Urinary bladder (tissue), 4 donors: ENCODE results near the gene RAI2. TPM values are rescaled to one million over a fixed set of nuclear protein-coding genes. Genes with fewer than 3 reads are reported as not detected.

Experiments
- DNase-seq: peaks from one replicate; pipeline ENCODE4 v3.0.0-alpha.2; 2015; ENCODE audit errors: extremely low spot score
- H3K27ac ChIP-seq: one replicate; pipeline ENCODE4 v1.5.1; 2013; ENCODE audit warnings: low read depth, mild to moderate bottlenecking, moderate library complexity
- H3K36me3 ChIP-seq: one replicate; pipeline ENCODE4 v1.6.1; 2013; ENCODE audit warnings: mild to moderate bottlenecking, moderate library complexity; ENCODE audit not compliant: insufficient read depth
- H3K4me1 ChIP-seq: one replicate; pipeline ENCODE4 v1.6.1; 2013; ENCODE audit warnings: mild to moderate bottlenecking, moderate library complexity; ENCODE audit not compliant: insufficient read depth
- H3K4me3 ChIP-seq: one replicate; pipeline ENCODE4 v1.5.1; 2013; ENCODE audit warnings: low read depth, low read length
- WGBS: extraction: QIAGEN DNeasy Blood & Tissue Kit; methylation state at CpG from one replicate; pipeline ENCODE4 v1.1.7; 2013; 5-methylcytosine and 5-hydroxymethylcytosine counted together
- polyA plus RNA-seq: library from polyadenylated mRNA; stranded (reverse); fragments of 200-250 nt; gene quantifications from one replicate; pipeline ENCODE4 v1.2.3, GENCODE V29; 2013
- total RNA-seq: library from RNA; depleted of rRNA; stranded (reverse); fragments of >200 nt; gene quantifications from one replicate; pipeline ENCODE4 v1.2.3, GENCODE V29; 2014
- donor health status: healthy with polysubstance abuse.
- donor health status: healthy.

RAI2 gene
- total and polyA plus RNA-seq, 2 donors: 4.7 to 54.3 TPM

DNA sequence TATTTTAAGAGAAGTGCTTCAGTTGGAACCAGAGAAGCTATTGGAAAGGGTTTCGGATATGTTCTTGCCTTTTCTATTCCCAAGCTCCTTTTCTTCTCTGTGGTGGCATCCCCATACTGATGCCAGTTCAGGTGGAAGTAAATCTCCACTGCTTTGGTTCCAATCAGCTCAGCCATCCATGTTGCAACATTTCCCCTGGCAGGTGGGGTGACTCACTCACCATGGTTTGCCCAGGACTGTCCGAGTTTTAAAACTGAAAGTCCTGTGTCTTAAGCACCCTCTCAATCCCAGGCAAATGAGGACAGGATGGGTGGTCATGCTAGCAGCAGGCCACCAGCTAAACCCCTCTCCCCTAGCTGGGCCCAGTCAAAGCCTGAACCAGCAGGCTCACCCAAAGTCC lies 15.1 kb downstream of the RAI2 start:
- Histone ChIP-seq H3K36me3 (no peaks in the 10 kb centered on the region), H3K4me1 (peaks cover 2% of the 10 kb centered on the region), H3K4me3 (no peak overlapping the region), H3K27ac (no peak overlapping the region)
- DNase-seq: no peak
- 75% methylated on average over 2 of the region's 2 CpGs for WGBS

DNA sequence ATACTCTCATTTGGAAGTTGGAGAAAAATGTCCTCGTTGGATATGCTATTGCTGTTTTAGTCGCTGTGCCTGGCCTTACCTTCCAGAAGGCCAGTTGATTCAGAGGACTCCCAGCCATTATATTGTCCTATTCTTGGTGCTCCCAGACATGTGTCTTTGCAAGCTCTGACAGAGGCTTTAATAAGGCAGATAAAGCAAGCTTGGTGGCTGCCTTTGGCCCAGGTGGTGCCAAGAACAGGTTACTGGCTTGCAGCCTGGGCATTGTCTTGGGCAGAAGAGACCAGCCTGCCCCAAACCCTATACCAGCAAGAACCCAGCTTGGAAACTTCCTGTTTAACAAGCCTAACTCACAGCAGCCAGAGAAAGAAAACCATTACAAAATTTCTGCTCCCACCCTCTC lies 16.9 kb downstream of the RAI2 start:
- no peaks in the 10 kb centered on the region for H3K36me3 ChIP-seq
- no peak for DNase-seq
- H3K4me1 ChIP-seq: peaks cover 2% of the 10 kb centered on the region
- 56% methylated on average over 2 of the region's 2 CpGs for WGBS
- no peak overlapping the region for H3K4me3 ChIP-seq
- no peak overlapping the region for H3K27ac ChIP-seq

DNA sequence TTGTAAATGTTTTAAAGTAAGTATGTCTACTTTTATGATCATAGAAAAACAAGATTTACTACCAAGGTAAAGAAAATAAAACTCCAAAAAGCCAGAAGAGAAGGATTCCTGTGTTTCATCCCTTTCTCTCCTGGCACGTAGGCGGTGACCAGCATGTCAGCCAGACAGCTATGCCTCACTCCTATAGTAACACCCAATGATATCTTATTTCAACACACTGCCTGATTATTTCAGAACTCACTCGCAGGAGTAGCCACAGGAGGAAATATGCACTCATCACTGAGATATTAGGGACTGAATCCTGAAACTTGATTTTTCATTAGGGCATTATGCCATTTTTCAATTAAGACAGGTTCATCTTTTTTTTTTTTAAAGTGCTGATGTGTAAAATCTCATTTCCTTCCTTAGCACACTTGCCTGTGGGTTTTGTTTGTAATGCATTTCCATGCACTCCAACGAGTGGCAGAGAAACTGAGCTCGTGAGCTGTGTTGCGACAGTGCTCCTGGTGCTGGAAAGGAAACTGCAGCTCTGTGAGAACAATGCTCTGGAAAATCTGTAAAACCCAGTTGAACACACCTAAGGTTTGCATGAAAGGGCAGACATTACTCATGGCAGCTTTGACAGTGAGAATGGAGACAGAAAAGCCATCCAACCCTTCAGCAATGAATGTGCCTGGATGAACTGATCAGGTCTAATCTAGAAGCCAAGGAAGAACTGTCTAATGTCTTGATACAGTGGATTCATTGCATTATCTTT lies 18.2 kb downstream of the RAI2 start:
- Histone ChIP-seq H3K4me1 (peaks cover 2% of the 10 kb centered on the region), H3K27ac (no peak overlapping the region), H3K36me3 (no peaks in the 10 kb centered on the region), H3K4me3 (no peak overlapping the region)
- 69% methylated on average over 6 of the region's 6 CpGs for WGBS
- DNase-seq: no peak

DNA sequence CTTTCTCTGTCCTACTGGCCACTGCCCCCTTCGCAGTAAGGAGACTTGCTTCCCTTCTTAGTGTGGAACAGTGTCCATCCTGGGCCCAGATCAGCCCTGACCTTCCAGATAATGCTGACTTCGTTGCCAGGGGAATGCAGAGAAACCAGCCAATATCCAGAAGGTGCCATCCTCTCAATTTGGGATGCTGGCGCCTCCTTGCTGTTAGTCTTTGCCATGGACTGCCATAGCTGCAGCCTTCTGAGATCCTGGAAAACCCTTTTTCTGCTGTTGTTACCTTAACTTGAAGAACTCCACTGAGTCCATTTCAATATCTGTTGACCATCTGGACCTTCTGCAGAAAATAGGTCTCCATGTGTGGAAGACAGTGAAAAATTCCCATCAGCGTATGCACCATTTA lies 21.8 kb downstream of the RAI2 start:
- H3K4me3 ChIP-seq: no peak overlapping the region
- 86% methylated on average over 4 of the region's 4 CpGs for WGBS
- peaks cover 1% of the 10 kb centered on the region for H3K4me1 ChIP-seq
- H3K36me3 ChIP-seq: no peaks in the 10 kb centered on the region
- no peak for DNase-seq
- no peak overlapping the region for H3K27ac ChIP-seq

DNA sequence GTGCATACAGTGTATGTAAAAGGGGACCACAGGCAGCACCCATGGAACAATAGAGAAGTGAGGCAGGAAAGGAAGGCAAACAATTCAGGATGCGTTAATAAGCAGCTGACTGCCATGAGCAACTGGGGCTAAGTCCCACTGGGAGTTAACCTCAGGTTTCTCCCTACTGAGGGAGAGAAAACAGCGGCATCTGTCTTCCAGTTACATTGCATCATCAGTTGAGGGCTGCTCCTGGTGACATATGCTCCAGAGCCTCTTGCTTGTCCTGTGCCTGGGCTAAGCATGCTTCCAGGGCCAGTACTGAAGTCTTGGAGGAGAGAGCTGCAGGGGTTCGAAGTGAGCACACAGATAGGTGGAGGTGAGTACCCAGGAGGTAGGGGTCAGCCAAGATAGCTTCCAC lies 24.3 kb downstream of the RAI2 start:
- 85% methylated on average over 3 of the region's 3 CpGs for WGBS
- Histone ChIP-seq H3K4me3 (no peak overlapping the region), H3K27ac (no peak overlapping the region), H3K36me3 (no peaks in the 10 kb centered on the region), H3K4me1 (no peaks in the 10 kb centered on the region)
- DNase-seq: no peak

DNA sequence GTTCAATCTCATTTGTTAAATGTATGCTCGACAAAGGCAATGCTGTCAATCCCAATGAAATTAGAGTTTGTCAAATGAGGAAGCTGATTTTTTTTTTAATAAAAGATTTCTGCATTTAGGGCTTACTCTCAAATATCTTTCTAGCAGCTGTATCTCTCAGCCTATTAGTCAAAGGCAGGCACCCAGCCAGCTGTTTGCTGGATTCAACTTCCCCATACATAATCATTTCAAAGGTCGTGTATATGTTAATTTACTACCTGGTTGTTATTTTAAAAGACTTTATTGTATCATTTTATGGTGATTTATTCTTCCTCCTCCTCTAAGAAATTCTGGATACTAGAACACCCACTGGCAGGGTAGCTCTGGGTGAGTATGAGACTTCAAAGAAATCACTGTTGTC lies 27.1 kb downstream of the RAI2 start:
- Histone ChIP-seq H3K36me3 (no peaks in the 10 kb centered on the region), H3K4me1 (no peaks in the 10 kb centered on the region), H3K27ac (no peak overlapping the region), H3K4me3 (no peak overlapping the region)
- no peak for DNase-seq
- 54% methylated on average over 2 of the region's 2 CpGs for WGBS

DNA sequence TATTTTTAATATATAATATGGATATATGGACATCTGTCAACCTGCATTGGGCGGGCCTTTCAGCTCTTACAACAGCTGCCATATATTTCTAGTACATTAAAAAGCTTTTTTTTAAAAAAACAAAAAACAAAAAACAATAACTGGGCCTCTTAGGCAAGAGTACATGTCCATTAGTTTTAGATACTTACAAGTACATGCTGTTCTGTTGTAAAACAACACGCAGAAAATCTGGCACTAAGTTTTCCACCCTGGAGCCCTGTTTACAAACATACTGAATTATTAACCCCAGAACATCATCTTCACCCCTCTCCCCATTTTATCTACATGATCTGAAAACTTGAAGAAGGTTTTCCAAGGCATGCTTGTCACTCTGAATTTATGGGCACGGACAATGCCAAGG lies 29.8 kb downstream of the RAI2 start:
- no peaks in the 10 kb centered on the region for H3K4me1 ChIP-seq
- WGBS: 60% methylated on average over 3 of the region's 3 CpGs
- no peak overlapping the region for H3K4me3 ChIP-seq
- DNase-seq: no peak
- peak overlapping the region; percentile 3 for H3K27ac ChIP-seq
- no peaks in the 10 kb centered on the region for H3K36me3 ChIP-seq

DNA sequence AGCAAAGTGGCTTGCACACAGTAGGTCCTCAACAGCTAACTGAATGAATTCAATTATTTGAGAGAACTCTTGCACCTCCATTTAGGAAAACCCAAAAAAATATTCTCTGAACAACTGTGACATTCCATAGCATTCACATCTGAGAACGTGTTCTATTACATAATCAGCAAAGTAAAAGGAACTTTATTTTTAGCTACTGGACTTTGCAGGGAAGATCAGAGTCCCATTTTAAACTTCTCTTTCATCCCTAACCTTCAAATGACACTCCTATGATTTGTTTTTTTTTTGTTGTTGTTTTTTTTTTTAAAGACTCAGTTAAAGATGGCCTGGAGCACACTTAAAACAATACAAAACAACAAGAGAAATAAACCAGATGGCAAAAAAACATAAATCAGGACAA lies 30.9 kb downstream of the RAI2 start:
- Histone ChIP-seq H3K4me1 (no peaks in the 10 kb centered on the region), H3K4me3 (no peak overlapping the region), H3K36me3 (no peaks in the 10 kb centered on the region), H3K27ac (peak overlapping the region; percentile 38)
- DNase-seq: no peak
- WGBS: 23% methylated on average over 1 of the region's 1 CpG

DNA sequence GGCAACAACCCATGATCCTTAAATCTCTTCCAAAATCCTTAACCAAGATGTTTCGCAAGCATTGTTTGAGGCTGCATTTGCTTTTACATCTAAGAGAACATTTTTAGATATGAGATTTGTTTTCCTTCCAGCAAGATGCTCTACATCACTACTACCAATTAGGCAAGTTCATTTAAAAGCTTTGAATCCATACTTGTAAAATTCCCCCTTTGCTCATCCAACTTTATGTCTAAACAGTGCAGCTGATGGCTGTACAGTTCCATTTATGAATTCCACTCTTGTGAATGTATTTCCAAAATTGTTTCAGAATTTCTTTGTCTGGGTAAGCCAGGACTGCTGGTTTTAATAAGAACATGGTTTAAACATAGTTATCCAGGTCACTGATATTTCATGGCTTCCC lies 31.5 kb downstream of the RAI2 start:
- WGBS: 68% methylated on average over 1 of the region's 1 CpG
- Histone ChIP-seq H3K4me3 (no peak overlapping the region), H3K4me1 (no peaks in the 10 kb centered on the region), H3K36me3 (no peaks in the 10 kb centered on the region), H3K27ac (no peak overlapping the region)
- no peak for DNase-seq

DNA sequence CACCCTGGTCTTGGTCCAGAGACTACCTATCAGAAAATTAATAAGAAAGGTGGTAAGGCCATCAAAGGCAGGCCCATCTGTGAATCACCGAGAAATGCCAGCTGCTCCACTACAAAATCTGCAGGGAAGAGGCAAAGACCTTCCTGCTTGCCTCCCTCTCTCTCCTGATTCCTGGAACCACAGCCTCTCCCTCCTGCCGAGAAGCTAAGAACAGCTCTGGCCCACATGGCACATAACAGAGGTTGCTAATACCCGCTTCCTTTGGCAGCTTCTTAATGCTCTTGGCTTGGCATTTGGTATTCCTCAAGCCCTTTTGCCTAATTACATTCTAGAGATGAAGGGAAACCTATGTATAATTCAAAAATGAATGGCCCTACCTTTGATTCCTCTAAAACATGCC lies 32.9 kb downstream of the RAI2 start:
- H3K4me3 ChIP-seq: no peak overlapping the region
- no peak for DNase-seq
- H3K27ac ChIP-seq: no peak overlapping the region
- H3K36me3 ChIP-seq: no peaks in the 10 kb centered on the region
- WGBS: 98% methylated on average over 3 of the region's 3 CpGs
- no peaks in the 10 kb centered on the region for H3K4me1 ChIP-seq

DNA sequence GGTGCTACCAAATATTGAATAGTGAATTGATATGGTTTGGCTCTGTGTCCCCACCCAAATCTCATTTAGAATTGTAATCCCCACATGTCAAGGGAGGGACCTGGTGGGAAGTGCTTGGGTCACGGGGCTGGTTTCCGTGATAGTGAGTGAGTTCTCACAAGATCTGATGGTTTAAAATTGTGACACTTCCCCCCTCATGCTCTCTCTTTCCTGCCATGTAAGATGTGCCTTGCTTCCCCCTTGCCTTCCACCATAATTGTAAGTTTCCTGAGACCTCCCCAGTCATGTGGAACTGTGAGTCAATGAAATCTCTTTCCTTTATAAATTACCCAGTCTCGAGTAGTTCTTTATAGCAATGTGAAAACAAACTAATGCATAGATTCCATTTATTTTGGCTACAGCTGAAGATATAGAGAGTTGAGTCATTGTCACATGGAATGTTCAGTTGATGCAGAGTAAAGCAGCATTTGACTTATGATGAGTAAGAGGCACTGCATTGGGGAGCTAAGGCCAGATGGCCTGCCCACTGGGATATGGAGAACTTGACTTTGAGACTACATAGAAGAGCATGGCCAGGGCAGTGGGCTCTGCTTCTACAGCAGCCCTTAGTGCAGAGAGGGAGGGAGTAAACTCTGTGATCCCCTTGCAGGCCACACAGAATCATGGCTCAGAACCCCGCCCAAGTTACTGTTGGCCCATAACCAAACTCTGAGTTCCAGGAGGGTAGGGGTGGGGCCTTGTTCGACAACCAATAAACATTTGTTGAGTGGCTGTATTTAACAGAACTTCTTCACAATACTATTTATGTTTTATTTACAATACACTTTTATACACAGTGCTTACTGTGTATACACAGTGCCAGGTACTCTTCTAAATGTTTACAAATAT lies 34.2 kb downstream of the RAI2 start:
- WGBS: 81% methylated on average over 5 of the region's 5 CpGs
- no peaks in the 10 kb centered on the region for H3K4me1 ChIP-seq
- no peak for DNase-seq
- H3K36me3 ChIP-seq: no peaks in the 10 kb centered on the region
- no peak overlapping the region for H3K4me3 ChIP-seq
- no peak overlapping the region for H3K27ac ChIP-seq

DNA sequence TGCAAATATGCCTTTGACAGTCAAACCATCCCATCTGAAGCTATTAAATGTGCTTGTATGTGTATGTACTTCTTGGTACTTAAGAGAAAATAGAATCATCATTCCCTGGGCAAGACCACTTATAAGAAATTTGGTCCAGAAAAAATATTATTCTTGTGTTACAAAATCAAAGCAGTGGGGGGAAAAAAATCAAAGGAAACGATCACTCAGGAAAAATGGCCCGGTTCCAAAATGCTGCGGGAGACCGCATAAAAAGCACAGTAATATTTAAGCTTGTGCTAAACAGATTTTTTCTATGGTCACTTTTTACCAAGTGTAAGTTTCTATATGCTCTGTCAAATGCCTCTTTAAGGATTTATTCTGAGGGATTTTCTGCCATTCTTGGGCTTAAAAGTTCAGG lies 36.1 kb downstream of the RAI2 start:
- no peak overlapping the region for H3K4me3 ChIP-seq
- no peaks in the 10 kb centered on the region for H3K4me1 ChIP-seq
- H3K36me3 ChIP-seq: no peaks in the 10 kb centered on the region
- no peak for DNase-seq
- 53% methylated on average over 4 of the region's 4 CpGs for WGBS
- H3K27ac ChIP-seq: no peak overlapping the region

DNA sequence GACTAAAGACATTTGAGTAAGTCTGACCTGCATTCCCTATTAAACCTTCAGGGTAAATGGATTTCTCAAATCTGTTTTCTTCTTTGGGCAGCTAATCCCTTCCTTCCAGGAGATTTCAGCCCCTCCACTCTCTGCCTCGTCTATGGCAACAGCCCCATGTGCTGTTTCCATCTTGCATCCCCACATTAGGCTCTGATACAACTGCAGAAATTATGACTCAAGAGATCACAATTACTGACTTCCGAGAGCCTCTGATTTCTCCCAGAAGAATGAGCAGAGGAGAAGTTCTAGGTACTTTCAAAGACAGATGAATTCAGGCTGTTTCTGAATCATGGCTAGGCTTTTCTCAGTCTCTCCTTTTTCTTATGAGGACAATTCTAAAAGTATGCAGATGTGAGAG lies 38.7 kb downstream of the RAI2 start:
- Histone ChIP-seq H3K27ac (no peak overlapping the region), H3K4me1 (no peaks in the 10 kb centered on the region), H3K36me3 (no peaks in the 10 kb centered on the region), H3K4me3 (no peak overlapping the region)
- no peak for DNase-seq
- WGBS: 58% methylated on average over 2 of the region's 2 CpGs

DNA sequence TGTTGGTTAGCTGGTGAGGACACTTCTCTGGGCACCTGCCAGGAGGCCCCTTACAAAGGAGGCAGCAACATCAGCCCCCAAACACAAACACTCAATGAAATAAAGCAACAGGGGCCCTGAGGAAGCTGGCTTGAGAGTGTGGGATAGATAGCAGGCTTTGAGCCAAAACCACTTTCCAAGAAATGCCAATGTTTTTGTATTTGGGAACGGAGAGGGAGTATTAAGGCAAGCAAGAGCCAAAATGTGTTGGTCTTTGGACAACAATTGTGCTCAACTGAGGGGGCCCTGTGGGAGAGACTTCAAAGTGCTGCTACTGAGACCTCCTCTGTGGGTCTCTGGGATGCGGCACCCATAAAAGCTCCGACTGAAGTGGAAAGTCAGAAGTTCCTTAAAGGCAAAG lies 41.0 kb downstream of the RAI2 start:
- Histone ChIP-seq H3K27ac (no peak overlapping the region), H3K4me1 (no peaks in the 10 kb centered on the region), H3K4me3 (no peak overlapping the region), H3K36me3 (no peaks in the 10 kb centered on the region)
- WGBS: 12% methylated on average over 3 of the region's 3 CpGs
- DNase-seq: no peak
